B cell (primary cell): ENCODE data around the gene SOX13. TPM values are rescaled to one million over a fixed set of nuclear protein-coding genes. Genes with fewer than 3 reads are reported as not detected.
A peak's percentile ranks its signal among the peaks of the same experiment; 100 is the strongest.

Experiments used
- ATAC-seq: fragments of 200-7000 bp; cut with Tn5 transposase; one replicate; pipeline ENCODE4 v1.10.0; 2021; ENCODE audit warnings: low read depth, mild to moderate bottlenecking, moderate number of reproducible peaks, moderate library complexity
- CTCF ChIA-PET: fragments of 350-600 bp; sonication (Branson Sonifier 250); formaldehyde crosslinking; loops from one replicate; lab custom pipeline; 2021; ENCODE audit warnings: antibody characterized with exemption, inconsistent platforms; lab: Charles Lee
- POLR2A ChIA-PET: fragments of 350-600 bp; sonication (Branson Sonifier 250); formaldehyde crosslinking; loops from one replicate; lab custom pipeline; 2021; ENCODE audit warnings: antibody characterized with exemption; lab: Charles Lee
- DNase-seq: peaks from one replicate; pipeline ENCODE4 v3.0.0; 2013
- H2AFZ ChIP-seq: 2 replicates; pipeline ENCODE4 v1.6.1; 2012; ENCODE audit warnings: mild to moderate bottlenecking, low read depth, low read length; ENCODE audit not compliant: insufficient read depth, poor library complexity, severe bottlenecking
- H3K27ac ChIP-seq, 2 donors: 1 replicate in 1 of 2; 2 replicates in 1 of 2; pipeline ENCODE4 v1.5.1; 2012 to 2013; ENCODE audit warnings: low read length in 2 of 2, mild to moderate bottlenecking in 2 of 2, moderate library complexity in 1 of 2
- H3K27me3 ChIP-seq, 4 experiments: fragments of 200-600 bp in 1 of 4; sonication (generic) in 1 of 4; replicated peaks in 1 of 4; 1 replicate in 2 of 4; 2 replicates in 2 of 4; pipeline versions ENCODE4 v1.6.1 to v1.7.0; 2013 to 2016; ENCODE audit warnings: low read length in 3 of 4, mild to moderate bottlenecking in 2 of 4, mixed read lengths in 1 of 4, moderate library complexity in 1 of 4; ENCODE audit not compliant: insufficient read depth in 4 of 4, control insufficient read depth in 3 of 4; ENCODE audit errors: control extremely low read depth in 1 of 4
- H3K36me3 ChIP-seq, 2 experiments: replicated peaks in 1 of 2; 1 replicate in 1 of 2; 2 replicates in 1 of 2; pipeline versions ENCODE4 v1.6.1 to v1.7.1; 2013; ENCODE audit warnings: low read length in 1 of 2; ENCODE audit not compliant: insufficient read depth in 2 of 2, control insufficient read depth in 1 of 2; ENCODE audit errors: control extremely low read depth in 1 of 2, extremely low read depth in 1 of 2
- H3K4me1 ChIP-seq, 2 donors: fragments of 200-600 bp in 1 of 2; sonication (generic) in 1 of 2; 1 replicate in 1 of 2; 2 replicates in 1 of 2; pipeline versions ENCODE4 v1.5.1 to v1.6.1; 2013 to 2017; ENCODE audit warnings: low read length in 2 of 2; ENCODE audit not compliant: control insufficient read depth in 2 of 2, insufficient read depth in 2 of 2
- H3K4me2 ChIP-seq: replicated peaks from 2 replicates; pipeline ENCODE3; 2012; ENCODE audit warnings: mild to moderate bottlenecking, low read depth, low read length; ENCODE audit not compliant: poor library complexity, severe bottlenecking
- H3K4me3 ChIP-seq, 5 experiments: fragments of 200-600 bp in 1 of 5; sonication (generic) in 1 of 5; 1 replicate in 3 of 5; 2 replicates in 2 of 5; pipeline versions ENCODE4 v1.5.1 to v1.7.0; 2011 to 2016; ENCODE audit warnings: low read length in 4 of 5, mild to moderate bottlenecking in 4 of 5, low read depth in 2 of 5, control low read depth in 1 of 5, moderate library complexity in 1 of 5; ENCODE audit not compliant: insufficient read depth in 1 of 5; ENCODE audit errors: control extremely low read depth in 1 of 5, extremely low read depth in 1 of 5
- H3K79me2 ChIP-seq: fragments of 200-600 bp; sonication (generic); one replicate; pipeline ENCODE4 v1.6.0; 2016; ENCODE audit warnings: low read length; ENCODE audit not compliant: control insufficient read depth, insufficient read depth
- H3K9ac ChIP-seq: fragments of 200-600 bp; sonication (generic); 2 replicates; pipeline ENCODE4 v1.6.1; 2017; ENCODE audit warnings: mild to moderate bottlenecking, low read length, moderate library complexity
- H3K9me3 ChIP-seq, 3 donors: one replicate each; pipeline versions ENCODE4 v1.6.1 to v1.7.1; 2013; ENCODE audit warnings: low read length in 2 of 3; ENCODE audit not compliant: control insufficient read depth in 2 of 3, insufficient read depth in 1 of 3; ENCODE audit errors: control extremely low read depth in 1 of 3
- H4K20me1 ChIP-seq: 2 replicates; pipeline ENCODE4 v1.6.0; 2012; ENCODE audit warnings: mild to moderate bottlenecking, low read length; ENCODE audit not compliant: insufficient read depth, control insufficient read depth, poor library complexity, severe bottlenecking
- H3K27ac Mint-ChIP-seq: one replicate; pipeline ENCODE4 v1.8.0; 2021; ENCODE audit warnings: mixed read lengths
- H3K27me3 Mint-ChIP-seq: one replicate; pipeline ENCODE4 v1.8.0; 2021; ENCODE audit warnings: mixed read lengths
- H3K4me1 Mint-ChIP-seq: one replicate; pipeline ENCODE4 v1.8.0; 2021; ENCODE audit warnings: mixed read lengths
- H3K4me3 Mint-ChIP-seq: one replicate; pipeline ENCODE4 v1.8.0; 2021; ENCODE audit warnings: mixed read lengths
- H3K9me3 Mint-ChIP-seq: one replicate; pipeline ENCODE4 v1.8.0; 2022; ENCODE audit warnings: mixed read lengths; ENCODE audit not compliant: insufficient read depth
- CTCF ChIP-seq: fragments of 200-600 bp; IDR thresholded peaks from one replicate; pipeline ENCODE4 v1.8.0; 2022; ENCODE audit warnings: antibody characterized with exemption, mild to moderate bottlenecking
- EZH2 ChIP-seq: IDR thresholded peaks from 2 replicates; pipeline ENCODE4 v1.6.1; 2012; ENCODE audit warnings: borderline replicate concordance, low read depth, mild to moderate bottlenecking, moderate library complexity, low read length; ENCODE audit not compliant: insufficient read depth, poor library complexity, severe bottlenecking
- WGBS: methylation state at CpG from one replicate; pipeline ENCODE4 v1.1.5; 2013; ENCODE audit warnings: missing lambda C conversion rate; ENCODE audit not compliant: insufficient coverage; 5-methylcytosine and 5-hydroxymethylcytosine counted together
- intact Hi-C: fragments of 100-400 bp; cut with micrococcal nuclease; formaldehyde crosslinking; loops from one replicate; pipeline ENCODE4 v1.10.0; 2022
- polyA minus RNA-seq: library from RNA; depleted of rRNA, polyadenylated mRNA; stranded (reverse); fragments of >200 nt; gene quantifications from 2 replicates; pipeline ENCODE4 v1.2.3, GENCODE V29; 2012
- polyA plus RNA-seq: library from polyadenylated mRNA; depleted of rRNA; stranded (reverse); fragments of >200 nt; gene quantifications from 2 replicates; pipeline ENCODE4 v1.2.3, GENCODE V29; 2012
- total RNA-seq, 2 donors: library from RNA; stranded (reverse); fragments of 120-200 nt in 1 of 2; gene quantifications; 1 replicate in 1 of 2; 2 replicates in 1 of 2; pipeline versions ENCODE4 v1.2.3 to v1.2.4, GENCODE V29; 2013 to 2022

SOX13 gene
- total RNA-seq (0.15 TPM in 2 replicates), polyA plus RNA-seq (0.19 and 1.3 TPM in 2 replicates), polyA minus RNA-seq (0.93 and 3.3 TPM in 2 replicates)
- total RNA-seq (2013), result 0.28 TPM

- 3% methylated on average over 86 of the region's 89 CpGs for WGBS
- H3K27ac Mint-ChIP-seq, result no peak within 1 kb of the TSS
- Histone ChIP-seq H3K36me3 (no peaks in the 10 kb centered on the region), H3K79me2 (no peaks in the 10 kb centered on the region), H3K4me1 (peaks cover 19 to 21% of the 10 kb centered on the region in 2 donors), H2AFZ (peak within 1 kb of the TSS; percentile 71), H4K20me1 (no peaks in the 10 kb centered on the region), H3K9me3 (peaks cover 0 to 3% (median 0%) of the 10 kb centered on the region in 3 donors), H3K4me2 (peak within 1 kb of the TSS; percentile 82), H3K27ac (no peak within 1 kb of the TSS), H3K9ac (peak within 1 kb of the TSS; percentile 48), H3K27me3 (peaks cover 0 to 57% (median 21%) of the 10 kb centered on the region in 4 experiments), H3K4me3 (peak within 1 kb of the TSS in 3 of 5 experiments; percentile 27 to 51 (median 46))
- peak within 1 kb of the TSS; percentile 79 for H3K4me3 Mint-ChIP-seq
- POLR2A ChIA-PET, result no interaction called here
- H3K4me1 Mint-ChIP-seq, result peaks cover 27% of the 10 kb centered on the region
- CTCF ChIA-PET, result no interaction called here
- intact Hi-C loops, result no loop called here
- peaks cover 3% of the 10 kb centered on the region for H3K9me3 Mint-ChIP-seq
- peak; percentile 21 for ATAC-seq
- peaks cover 76% of the 10 kb centered on the region for H3K27me3 Mint-ChIP-seq
- peak; percentile 38 for DNase-seq
- TF ChIP-seq EZH2 (no peak), CTCF (no peak)
Observed at GRCh38 chr1:204072931-204073836, at the start of gene SOX13. TSS of gene SOX13 (plus strand) at chr1:204073115. CDS start at chr1:204112916, 39,801 bp downstream.
